ENCODE results near the gene BMPR1A.
A peak's percentile ranks its signal among the peaks of the same experiment; 100 is the strongest.
"Not testable (repeated sequence)": the region's sequence is repeated elsewhere in the genome, so short reads cannot be mapped to it uniquely, and the experiment has no call there.

The BMPR1A gene

DNA sequence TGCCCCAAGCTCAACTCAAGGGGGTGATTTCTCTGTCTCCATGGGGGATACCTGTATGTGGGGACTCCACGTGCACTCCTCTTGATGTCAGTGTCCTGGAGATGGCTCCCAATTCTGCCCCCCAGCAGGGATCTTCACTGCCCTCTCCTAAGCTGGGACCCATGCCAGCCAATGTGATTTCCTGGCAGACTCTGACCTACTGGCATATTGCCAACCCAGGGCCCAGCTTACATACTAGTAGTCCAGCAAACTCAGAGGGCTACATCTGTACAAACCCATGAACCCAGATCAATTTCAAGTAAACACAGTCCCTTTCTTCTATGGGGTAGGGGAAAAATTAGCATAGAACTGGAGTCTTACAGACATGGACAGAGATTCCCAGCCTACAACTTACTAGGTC, 26.2 kb upstream of the BMPR1A start:
- DNase-seq, result peak; percentile 6

GRCh38 chr10:86732771-86733170, 23.6 kb upstream of the BMPR1A start:
- DNase-seq, result no peak

DNA sequence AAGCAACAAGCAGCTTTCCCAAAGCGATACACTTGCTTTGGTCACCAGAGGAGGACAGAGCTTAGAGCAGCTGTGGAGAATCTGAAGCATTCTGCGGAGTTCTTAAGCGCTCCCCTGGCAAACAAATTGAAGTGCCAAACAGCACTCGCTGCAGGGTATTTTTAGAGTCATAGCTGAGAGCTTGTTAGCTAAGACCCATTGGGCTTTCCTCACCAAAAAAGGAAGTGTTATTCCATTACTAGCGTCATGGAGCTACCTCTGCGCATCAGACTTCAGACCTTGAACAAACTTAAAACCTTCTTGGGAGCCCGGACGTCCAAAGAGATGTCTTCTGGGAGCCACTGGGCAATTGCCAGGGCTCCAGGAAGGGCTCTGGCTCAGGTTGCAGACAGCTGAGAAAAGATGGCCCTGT, 23.2 kb upstream of the BMPR1A start:
- DNase-seq, result no peak

GRCh38 chr10:86734207-86734988, 22.0 kb upstream of the BMPR1A start:
- DNase-seq, result no peak

GRCh38 chr10:86735278-86735677, 21.1 kb upstream of the BMPR1A start:
- not testable (repeated sequence) for DNase-seq

- DNase-seq, result no peak
Measured at GRCh38 chr10:86742230-86742629, 14.2 kb upstream of the BMPR1A start.

GRCh38 chr10:86744067-86744725, 12.2 kb upstream of the BMPR1A start:
- no peak for DNase-seq

- DNase-seq, result no peak
Measured at GRCh38 chr10:86747796-86748581, 8.4 kb upstream of the BMPR1A start.

DNA sequence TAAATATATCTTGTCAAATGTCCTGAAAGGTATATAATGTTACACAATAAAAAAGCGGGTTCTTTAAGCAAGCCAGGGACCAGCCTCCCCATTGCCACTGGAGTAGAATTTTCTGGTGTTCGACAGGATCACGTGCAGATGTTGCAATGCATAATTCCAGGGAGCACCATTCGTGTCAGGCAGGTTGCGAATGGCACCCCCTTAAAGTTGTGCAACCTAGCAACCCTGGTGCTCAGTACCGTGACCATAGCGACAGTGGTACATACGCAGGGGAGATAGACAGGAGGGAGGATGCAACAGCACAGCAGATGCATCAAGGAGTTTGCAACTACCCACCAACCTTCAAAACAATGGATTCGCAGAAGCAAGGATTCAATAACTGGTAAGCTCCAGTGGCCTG, 6.6 kb upstream of the BMPR1A start:
- no peak for DNase-seq

- DNase-seq, result no peak
Measured at GRCh38 chr10:86751477-86751876, 4.9 kb upstream of the BMPR1A start.

DNA sequence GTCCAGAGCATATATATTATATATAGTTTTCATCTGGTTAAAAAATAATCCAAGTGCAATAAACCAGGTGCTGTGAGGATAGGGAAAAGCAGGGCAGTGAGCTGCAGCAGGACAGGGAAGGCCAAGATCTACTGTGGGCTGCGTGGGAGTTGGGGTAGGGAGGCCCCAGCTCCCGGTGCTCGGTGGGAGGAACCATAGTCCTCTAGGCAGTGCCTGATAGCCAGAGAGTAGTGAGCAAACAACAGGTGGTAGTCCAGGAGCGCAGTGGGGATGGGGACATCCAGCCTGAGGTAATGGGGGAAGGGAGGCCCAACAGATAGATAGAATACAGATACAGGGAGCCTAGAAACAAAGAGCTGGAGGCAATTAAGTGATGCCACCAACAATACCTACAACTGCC, 4.1 kb upstream of the BMPR1A start:
- no peak for DNase-seq

GRCh38 chr10:86753051-86753450, 3.4 kb upstream of the BMPR1A start:
- no peak for DNase-seq

GRCh38 chr10:86753638-86754434, 2.6 kb upstream of the BMPR1A start:
- no peak for DNase-seq

DNA sequence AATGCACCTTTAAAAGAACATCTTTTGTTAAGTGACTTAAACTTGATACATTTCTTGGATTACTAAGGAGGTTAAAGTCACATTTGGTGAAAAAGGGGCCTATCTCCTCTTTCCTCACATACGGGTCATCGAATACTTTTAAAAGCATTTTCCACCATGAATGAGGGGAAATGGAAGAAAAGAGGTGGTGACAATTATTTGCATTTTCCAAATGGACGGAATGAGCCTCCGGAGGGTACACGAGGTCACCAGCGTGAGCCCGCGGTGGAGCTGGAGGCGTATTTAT, 1.0 kb upstream of the BMPR1A start:
- DNase-seq, result no peak

GRCh38 chr10:86755740-86756510, 494 bp upstream of the BMPR1A start:
- peak; percentile 77 for DNase-seq

- no peak for DNase-seq
Measured at GRCh38 chr10:86757113-86757972, 924 bp downstream of the BMPR1A start.

- DNase-seq, result no peak
Measured at GRCh38 chr10:86758189-86759072, 2.0 kb downstream of the BMPR1A start.

DNA sequence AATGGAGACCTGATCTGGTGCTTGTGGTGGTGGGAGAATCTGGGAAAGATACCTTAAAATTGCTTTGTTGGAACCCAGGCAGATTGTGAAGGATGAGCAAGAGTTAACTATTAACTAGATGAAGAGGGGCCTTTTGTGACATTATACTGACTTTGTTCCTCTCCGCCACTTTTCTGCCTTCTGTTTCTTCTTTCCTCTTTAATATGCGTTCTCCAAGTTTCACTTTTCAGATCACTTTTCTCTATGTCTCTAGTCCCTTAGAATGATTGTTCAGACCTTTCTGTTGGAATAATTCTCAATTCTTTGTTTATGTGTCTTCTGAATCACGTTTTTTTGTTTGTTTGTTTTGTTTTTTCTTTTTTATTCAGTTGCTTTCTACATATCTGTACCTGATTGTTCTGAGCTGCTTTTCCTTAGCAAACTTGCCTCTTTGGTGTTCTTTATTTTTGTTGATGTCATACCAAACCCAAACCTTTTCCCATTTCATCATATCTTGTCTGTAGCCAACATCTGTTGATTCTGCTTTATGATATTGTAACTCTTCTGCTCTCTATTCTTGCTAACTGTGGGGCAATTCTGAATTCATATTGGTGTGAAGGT, 2.8 kb downstream of the BMPR1A start:
- no peak for DNase-seq

DNA sequence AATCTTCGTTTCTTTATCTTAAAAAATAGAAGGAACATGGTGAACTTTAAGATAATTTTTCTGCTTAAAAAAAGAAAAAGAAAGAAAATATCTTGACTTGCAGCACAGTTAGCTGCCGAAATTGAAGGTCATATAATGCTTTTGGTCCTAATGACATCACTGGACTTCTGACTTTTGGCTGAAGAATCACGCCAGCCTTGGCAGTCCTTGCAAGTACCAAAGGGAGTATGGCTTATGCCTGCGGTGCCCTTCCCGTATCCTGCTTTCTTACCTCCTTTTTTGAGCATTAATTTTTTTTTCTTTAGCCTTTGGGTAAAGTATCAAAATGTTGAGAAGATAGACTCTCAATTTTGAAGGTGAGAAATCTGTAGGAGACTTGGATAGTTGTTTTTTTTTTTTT, 7.0 kb downstream of the BMPR1A start:
- no peak for DNase-seq

DNA sequence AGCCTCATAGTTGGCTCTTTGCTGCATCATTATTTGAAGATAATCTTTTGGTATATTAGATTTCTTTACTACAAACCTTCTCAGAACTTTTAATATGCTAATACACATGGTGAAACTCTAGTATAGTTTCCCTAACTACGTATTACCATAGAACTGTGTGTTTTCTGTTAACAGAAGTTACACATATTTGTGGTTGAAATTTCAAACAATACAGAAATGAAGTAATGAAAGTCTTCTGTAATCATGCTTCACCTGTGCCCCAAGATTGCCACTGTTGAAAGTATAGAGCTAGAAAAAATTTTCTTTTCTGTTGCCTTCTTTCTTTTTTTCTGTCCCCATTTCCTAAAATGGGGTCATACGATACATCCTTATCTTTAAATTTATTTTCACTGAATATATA, 9.1 kb downstream of the BMPR1A start:
- no peak for DNase-seq
